NB4 (cell line): ENCODE measurements around the gene GARRE1.

Experiments used
- CTCF ChIP-seq: IDR thresholded peaks from one replicate; pipeline ENCODE4 v1.5.1; 2012; ENCODE audit warnings: low read depth, low read length
- MAX ChIP-seq: IDR thresholded peaks from 2 replicates; pipeline ENCODE4 v1.6.1; 2011; ENCODE audit warnings: low read depth, low read length
- MYC ChIP-seq: IDR thresholded peaks from 2 replicates; pipeline ENCODE4 v1.6.1; 2011; ENCODE audit warnings: low read depth, low read length
- POLR2A ChIP-seq: IDR thresholded peaks from 2 replicates; pipeline ENCODE4 v1.6.1; 2011; ENCODE audit warnings: mild to moderate bottlenecking; ENCODE audit not compliant: insufficient read length; ENCODE audit errors: extremely low read depth

DNA sequence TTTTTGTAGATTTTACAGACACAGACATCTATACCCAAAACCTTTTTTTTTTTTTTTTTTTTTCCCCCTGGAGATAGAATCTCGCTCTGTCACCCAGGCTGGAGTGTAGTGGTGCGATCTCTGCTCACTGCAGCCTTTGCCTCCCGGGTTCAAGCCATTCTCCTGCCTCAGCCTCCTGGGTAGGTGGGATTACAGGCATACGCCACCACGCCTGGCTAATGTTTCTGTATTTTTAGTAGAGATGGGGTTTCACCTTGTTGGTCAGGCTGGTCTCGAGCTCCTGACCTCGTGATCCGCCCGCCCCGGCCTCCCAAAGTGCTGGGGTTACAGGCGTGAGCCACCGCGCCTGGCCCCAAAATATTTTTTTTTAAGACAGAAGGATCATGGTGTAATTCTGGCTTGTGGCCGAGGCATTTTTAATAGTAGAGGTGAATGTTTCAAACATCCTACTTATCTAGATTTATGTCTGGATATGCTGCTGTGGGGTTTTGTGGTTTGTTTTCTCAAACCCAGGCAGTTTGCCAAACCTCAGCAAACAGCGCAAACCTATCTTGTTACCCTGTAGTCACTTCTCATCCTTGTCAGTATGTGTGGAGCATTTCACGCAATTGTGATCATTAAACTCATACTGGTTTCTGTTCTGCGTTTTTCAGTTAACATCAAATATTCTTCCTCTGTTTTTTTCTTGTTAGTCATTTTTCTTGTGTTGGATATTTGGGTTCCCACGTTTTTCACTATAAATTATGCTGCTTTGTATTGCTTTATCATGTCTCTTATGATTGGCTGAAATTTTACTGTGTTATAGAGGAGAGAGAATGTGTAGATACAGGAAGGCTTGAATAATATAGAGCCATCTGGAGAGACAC lies 36.2 kb upstream of the GARRE1 start:
- no peak for TF ChIP-seq CTCF
- no peak for TF ChIP-seq POLR2A
- no peak for TF ChIP-seq MAX
- no peak for TF ChIP-seq MYC
